HUES6 (cell line): Measurements from ENCODE around the gene HTR3C.
"Not testable (repeated sequence)": the region's sequence is repeated elsewhere in the genome, so short reads cannot be mapped to it uniquely, and the experiment has no call there.

ENCODE experiments used
- H3K27ac ChIP-seq: 2 replicates; pipeline ENCODE4 v1.7.0; 2013; ENCODE audit warnings: low read depth, mild to moderate bottlenecking, low read length, inconsistent platforms
- H3K27me3 ChIP-seq: 2 replicates; pipeline ENCODE4 v1.6.1; 2013; ENCODE audit warnings: low read length; ENCODE audit not compliant: control insufficient read depth, insufficient read depth
- H3K36me3 ChIP-seq: 2 replicates; pipeline ENCODE4 v1.6.1; 2013; ENCODE audit warnings: low read length; ENCODE audit not compliant: control insufficient read depth, insufficient read depth
- H3K4me1 ChIP-seq: 2 replicates; pipeline ENCODE4 v1.6.1; 2013; ENCODE audit warnings: low read length; ENCODE audit not compliant: control insufficient read depth, insufficient read depth
- H3K4me3 ChIP-seq: 2 replicates; pipeline ENCODE4 v1.5.1; 2013; ENCODE audit warnings: low read depth, low read length
- H3K9ac ChIP-seq: one replicate; pipeline ENCODE4 v1.6.1; 2013; ENCODE audit warnings: mild to moderate bottlenecking, low read length
- H3K9me3 ChIP-seq: 2 replicates; pipeline ENCODE4 v1.6.1; 2013; ENCODE audit warnings: low read depth, low read length; ENCODE audit not compliant: control insufficient read depth, insufficient read depth

The HTR3C gene

GRCh38 chr3:184037816-184038215, 15.0 kb upstream of the HTR3C start:
- H3K9me3 ChIP-seq = no peaks in the 10 kb centered on the region
- H3K9ac ChIP-seq = no peak overlapping the region
- no peaks in the 10 kb centered on the region for H3K27me3 ChIP-seq
- peaks cover 4% of the 10 kb centered on the region; the same call in 1 of the 2 replicates for H3K4me1 ChIP-seq
- H3K36me3 ChIP-seq = no peaks in the 10 kb centered on the region
- H3K27ac ChIP-seq = no peak overlapping the region
- H3K4me3 ChIP-seq = no peak overlapping the region

GRCh38 chr3:184038307-184038706, 14.5 kb upstream of the HTR3C start:
- H3K9ac ChIP-seq, H3K4me3 ChIP-seq, H3K27ac ChIP-seq, H3K4me1 ChIP-seq, H3K9me3 ChIP-seq, H3K27me3 ChIP-seq, H3K36me3 ChIP-seq: not testable (repeated sequence)

GRCh38 chr3:184039414-184039813, 13.4 kb upstream of the HTR3C start:
- H3K27me3 ChIP-seq = no peaks in the 10 kb centered on the region
- H3K27ac ChIP-seq = no peak overlapping the region
- no peak overlapping the region for H3K9ac ChIP-seq
- H3K36me3 ChIP-seq = no peaks in the 10 kb centered on the region
- H3K9me3 ChIP-seq = no peaks in the 10 kb centered on the region
- H3K4me3 ChIP-seq = no peak overlapping the region
- H3K4me1 ChIP-seq = peaks cover 4% of the 10 kb centered on the region; the same call in 1 of the 2 replicates

GRCh38 chr3:184040010-184040409, 12.8 kb upstream of the HTR3C start:
- Histone ChIP-seq H3K27ac (no peak overlapping the region), H3K27me3 (no peaks in the 10 kb centered on the region)

GRCh38 chr3:184042617-184043016, 10.2 kb upstream of the HTR3C start:
- Histone ChIP-seq H3K4me3 (no peak overlapping the region), H3K27ac (no peak overlapping the region), H3K27me3 (no peaks in the 10 kb centered on the region), H3K9me3 (no peaks in the 10 kb centered on the region), H3K9ac (no peak overlapping the region), H3K36me3 (no peaks in the 10 kb centered on the region), H3K4me1 (peaks cover 4% of the 10 kb centered on the region; the same call in 1 of the 2 replicates)

More at GRCh38 chr3:184040010-184040409, 12.8 kb upstream of the HTR3C start:
- Histone ChIP-seq H3K36me3 (no peaks in the 10 kb centered on the region), H3K4me1 (peaks cover 4% of the 10 kb centered on the region; the same call in 1 of the 2 replicates), H3K9ac (no peak overlapping the region), H3K9me3 (no peaks in the 10 kb centered on the region), H3K4me3 (no peak overlapping the region)

GRCh38 chr3:184045995-184046394, 6.9 kb upstream of the HTR3C start:
- no peak overlapping the region for H3K27ac ChIP-seq
- H3K36me3 ChIP-seq = no peaks in the 10 kb centered on the region
- no peak overlapping the region for H3K4me3 ChIP-seq
- H3K4me1 ChIP-seq = no peaks in the 10 kb centered on the region
- H3K9ac ChIP-seq = no peak overlapping the region
- H3K27me3 ChIP-seq = no peaks in the 10 kb centered on the region
- no peaks in the 10 kb centered on the region for H3K9me3 ChIP-seq

- Histone ChIP-seq H3K4me3 (no peak overlapping the region), H3K4me1 (no peaks in the 10 kb centered on the region), H3K27me3 (no peaks in the 10 kb centered on the region), H3K9me3 (no peaks in the 10 kb centered on the region), H3K36me3 (no peaks in the 10 kb centered on the region), H3K27ac (no peak overlapping the region), H3K9ac (no peak overlapping the region)
Observed at GRCh38 chr3:184050217-184050847, 2.5 kb upstream of the HTR3C start.

GRCh38 chr3:184058029-184058428, 5.2 kb downstream of the HTR3C start:
- no peaks in the 10 kb centered on the region for H3K36me3 ChIP-seq
- no peak overlapping the region for H3K27ac ChIP-seq
- H3K4me1 ChIP-seq = no peaks in the 10 kb centered on the region
- H3K9me3 ChIP-seq = no peaks in the 10 kb centered on the region
- no peaks in the 10 kb centered on the region for H3K27me3 ChIP-seq
- H3K4me3 ChIP-seq = no peak overlapping the region
- H3K9ac ChIP-seq = no peak overlapping the region

GRCh38 chr3:184059424-184059823, 6.6 kb downstream of the HTR3C start:
- no peak overlapping the region for H3K27ac ChIP-seq
- H3K36me3 ChIP-seq = no peaks in the 10 kb centered on the region
- no peaks in the 10 kb centered on the region for H3K9me3 ChIP-seq
- no peak overlapping the region for H3K4me3 ChIP-seq
- H3K27me3 ChIP-seq = no peaks in the 10 kb centered on the region
- H3K4me1 ChIP-seq = no peaks in the 10 kb centered on the region
- no peak overlapping the region for H3K9ac ChIP-seq

- no peak overlapping the region for H3K4me3 ChIP-seq
- no peak overlapping the region for H3K9ac ChIP-seq
- no peaks in the 10 kb centered on the region for H3K27me3 ChIP-seq
- H3K27ac ChIP-seq = no peak overlapping the region
- no peaks in the 10 kb centered on the region for H3K4me1 ChIP-seq
- no peaks in the 10 kb centered on the region for H3K36me3 ChIP-seq
- H3K9me3 ChIP-seq = no peaks in the 10 kb centered on the region
Observed at GRCh38 chr3:184062637-184063036, 9.8 kb downstream of the HTR3C start.

GRCh38 chr3:184066211-184066610, 13.4 kb downstream of the HTR3C start:
- no peaks in the 10 kb centered on the region for H3K4me1 ChIP-seq
- no peak overlapping the region for H3K4me3 ChIP-seq
- no peaks in the 10 kb centered on the region for H3K36me3 ChIP-seq
- no peaks in the 10 kb centered on the region for H3K27me3 ChIP-seq
- peaks cover 8% of the 10 kb centered on the region for H3K9me3 ChIP-seq
- no peak overlapping the region for H3K27ac ChIP-seq
- H3K9ac ChIP-seq = no peak overlapping the region
